GM23338 (cell line): Measurements from ENCODE around the gene PTBP3. TPM values are rescaled to one million over a fixed set of nuclear protein-coding genes. Genes with fewer than 3 reads are reported as not detected.

Source experiments
- ATAC-seq: fragments of 200-7000 bp; cut with Tn5 transposase; 3 replicates; pipeline ENCODE4 v1.9.1; 2020
- DNase-seq: peaks from one replicate; pipeline ENCODE4 v3.0.0-alpha.2; 2015; ENCODE audit warnings: low spot score
- H2AFZ ChIP-seq: fragments of 200-600 bp; sonication (generic); 2 replicates; pipeline ENCODE4 v1.8.0; 2016; ENCODE audit warnings: antibody characterized with exemption, mild to moderate bottlenecking, moderate library complexity
- H3F3A ChIP-seq: fragments of 200-600 bp; sonication (generic); replicated peaks from 2 replicates; pipeline ENCODE4 v1.8.0; 2017; ENCODE audit warnings: antibody characterized with exemption, mixed run types, low read depth
- H3K27ac ChIP-seq: fragments of 200-600 bp; sonication (generic); 2 replicates; pipeline ENCODE4 v1.6.1; 2016; ENCODE audit warnings: low read depth
- H3K27me3 ChIP-seq: fragments of 200-600 bp; sonication (generic); 2 replicates; pipeline ENCODE4 v1.8.0; 2016; ENCODE audit warnings: mild to moderate bottlenecking, mixed run types, moderate library complexity; ENCODE audit not compliant: insufficient read depth
- H3K36me3 ChIP-seq: fragments of 200-600 bp; sonication (generic); 2 replicates; pipeline ENCODE4 v1.8.0; 2016; ENCODE audit warnings: mild to moderate bottlenecking; ENCODE audit not compliant: insufficient read depth
- H3K4me1 ChIP-seq: fragments of 200-600 bp; sonication (generic); 2 replicates; pipeline ENCODE4 v1.8.0; 2016; ENCODE audit warnings: mild to moderate bottlenecking, moderate library complexity; ENCODE audit not compliant: insufficient read depth
- H3K4me2 ChIP-seq: fragments of 200-600 bp; sonication (generic); 2 replicates; pipeline ENCODE4 v1.7.1; 2017; ENCODE audit warnings: mixed run types
- H3K4me3 ChIP-seq: fragments of 200-600 bp; sonication (generic); 2 replicates; pipeline ENCODE4 v1.6.1; 2016; ENCODE audit warnings: mixed run types
- H3K79me2 ChIP-seq: fragments of 200-600 bp; sonication (generic); replicated peaks from 2 replicates; pipeline ENCODE4 v1.8.0; 2017; ENCODE audit warnings: mild to moderate bottlenecking; ENCODE audit not compliant: insufficient read depth
- H3K9me2 ChIP-seq: fragments of 200-600 bp; sonication (generic); 2 replicates; pipeline ENCODE4 v1.8.0; 2017; ENCODE audit not compliant: insufficient read depth
- H4K20me1 ChIP-seq: fragments of 200-600 bp; sonication (generic); replicated peaks from 2 replicates; pipeline ENCODE4 v1.8.0; 2017; ENCODE audit warnings: mild to moderate bottlenecking; ENCODE audit not compliant: insufficient read depth
- H3K27ac Mint-ChIP-seq: 2 replicates; pipeline ENCODE4 v1.8.0; 2020; ENCODE audit warnings: inconsistent platforms, mild to moderate bottlenecking, moderate library complexity, mixed read lengths
- H3K27me3 Mint-ChIP-seq: 3 replicates; pipeline ENCODE4 v1.8.0; 2022; ENCODE audit warnings: low read depth, mild to moderate bottlenecking, moderate library complexity, mixed read lengths, inconsistent platforms; ENCODE audit not compliant: insufficient read depth, poor library complexity
- H3K36me3 Mint-ChIP-seq: 3 replicates; pipeline ENCODE4 v1.8.0; 2021; ENCODE audit warnings: low read depth, mild to moderate bottlenecking, inconsistent platforms, moderate library complexity, mixed read lengths
- H3K4me1 Mint-ChIP-seq: 3 replicates; pipeline ENCODE4 v1.8.0; 2020; ENCODE audit warnings: mild to moderate bottlenecking, inconsistent platforms, mixed read lengths
- H3K4me3 Mint-ChIP-seq: 3 replicates; pipeline ENCODE4 v1.8.0; 2021; ENCODE audit warnings: moderate library complexity, mild to moderate bottlenecking, inconsistent platforms, mixed read lengths
- H3K9me3 Mint-ChIP-seq: 3 replicates; pipeline ENCODE4 v1.8.0; 2020; ENCODE audit warnings: moderate library complexity, mild to moderate bottlenecking, inconsistent platforms, mixed read lengths
- CREB1 ChIP-seq: fragments of 250-450 bp; sonication (Bioruptor Pico); IDR thresholded peaks from 2 replicates; pipeline ENCODE4 v1.5.0; 2020; ENCODE audit warnings: low read depth, mild to moderate bottlenecking, moderate library complexity
- EZH2 ChIP-seq: fragments of 200-600 bp; sonication (generic); IDR thresholded peaks from one replicate; pipeline ENCODE4 v1.8.0; 2017; ENCODE audit warnings: antibody characterized with exemption, mild to moderate bottlenecking, low read depth; ENCODE audit not compliant: unreplicated experiment
- EZH2phosphoT487 ChIP-seq: fragments of 200-600 bp; sonication (generic); IDR thresholded peaks from one replicate; pipeline ENCODE4 v1.8.1; 2018; ENCODE audit warnings: antibody characterized with exemption; ENCODE audit not compliant: unreplicated experiment
- JUNB ChIP-seq: IDR thresholded peaks from one replicate; pipeline ENCODE4 v1.6.1; 2016; ENCODE audit warnings: antibody characterized with exemption; ENCODE audit not compliant: unreplicated experiment
- NANOG ChIP-seq: IDR thresholded peaks from 2 replicates; pipeline ENCODE4 v1.6.1; 2016; ENCODE audit warnings: antibody characterized with exemption, borderline replicate concordance
- POLR2AphosphoS5 ChIP-seq: IDR thresholded peaks from 2 replicates; pipeline ENCODE4 v1.6.1; 2016; ENCODE audit warnings: antibody characterized with exemption, low read depth
- REST ChIP-seq: IDR thresholded peaks from one replicate; pipeline ENCODE4 v1.6.1; 2018; ENCODE audit warnings: antibody characterized with exemption; ENCODE audit not compliant: unreplicated experiment
- STAT1 ChIP-seq: IDR thresholded peaks from one replicate; pipeline ENCODE4 v1.6.1; 2016; ENCODE audit warnings: antibody characterized with exemption; ENCODE audit not compliant: unreplicated experiment
- ZNF114 ChIP-seq: fragments of 250-450 bp; sonication (Bioruptor Pico); IDR thresholded peaks from 2 replicates; pipeline ENCODE4 v1.5.0; 2020; ENCODE audit warnings: mild to moderate bottlenecking, moderate library complexity
- ZNF331 ChIP-seq: fragments of 250-450 bp; sonication (Bioruptor Pico); IDR thresholded peaks from 2 replicates; pipeline ENCODE4 v1.5.0; 2020; ENCODE audit warnings: low read depth, mild to moderate bottlenecking, moderate library complexity
- polyA plus RNA-seq: library from polyadenylated mRNA; unstranded; fragments of >200 nt; fragmentation: Nextera tagmentation; extraction: Ambion mirVana; gene quantifications from 2 replicates; pipeline ENCODE4 v1.2.1, GENCODE V29; 2016
- total RNA-seq: library from RNA; depleted of rRNA; stranded (reverse); fragments of >200 nt; shearing (Covaris generic); gene quantifications from 2 replicates; pipeline ENCODE4 v1.2.3, GENCODE V29; 2014
- TF ChIP-seq, protein P1 (sequence below), 2 experiments: fragments of 200-600 bp in 1 of 2; sonication (generic) in 1 of 2; conservative IDR thresholded peaks; 2 replicates each; pipeline versions ENCODE4 v1.5.1 to v1.6.1; 2016 to 2017; ENCODE audit warnings: antibody characterized with exemption in 2 of 2, low read depth in 2 of 2, mild to moderate bottlenecking in 2 of 2, moderate library complexity in 1 of 2
- TF ChIP-seq, protein P2 (sequence below): IDR thresholded peaks from 2 replicates; pipeline ENCODE4 v1.6.1; 2016; ENCODE audit warnings: antibody characterized with exemption
- TF ChIP-seq, protein P3 (sequence below): fragments of 250-450 bp; sonication (Bioruptor Pico); IDR thresholded peaks from 2 replicates; pipeline ENCODE4 v1.5.0; 2020; ENCODE audit warnings: mild to moderate bottlenecking, moderate library complexity

Gene PTBP3
- total and polyA plus RNA-seq, 2 experiments from 2014 or later = 20.0 to 92.9 TPM

DNA sequence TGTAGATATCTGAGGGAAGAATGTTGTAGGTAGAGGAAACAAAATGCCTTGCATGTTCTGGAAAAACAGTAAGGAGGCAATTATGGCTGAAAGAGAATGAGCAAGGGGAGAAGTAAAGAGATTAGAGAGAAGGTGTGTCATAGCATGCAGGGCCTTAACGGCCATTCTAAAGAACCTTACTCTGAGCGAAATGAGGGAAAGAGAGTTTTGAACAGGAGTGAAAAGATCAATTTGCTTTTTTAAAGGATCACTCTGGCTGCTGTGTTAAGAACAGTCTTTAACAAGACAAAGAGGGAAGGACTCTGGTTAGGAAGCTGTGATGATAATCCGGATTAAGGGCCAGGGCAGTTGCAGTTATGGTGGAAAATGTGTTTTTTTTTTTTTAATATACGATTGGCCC, 22.6 kb downstream of the PTBP3 start:
- Mint-ChIP-seq H3K4me1 (peaks cover 43% of the 10 kb centered on the region), H3K27ac (peak overlapping the region; percentile 23), H3K27me3 (peaks cover 4% of the 10 kb centered on the region), H3K36me3 (no peaks in the 10 kb centered on the region), H3K9me3 (no peaks in the 10 kb centered on the region), H3K4me3 (peak overlapping the region; percentile 37)
- Histone ChIP-seq H3K4me1 (peaks cover 23% of the 10 kb centered on the region), H3K4me2 (peak overlapping the region; percentile 34), H3K27ac (no peak overlapping the region; the same call in 1 of the 2 replicates), H3K9me2 (no peaks in the 10 kb centered on the region), H3K36me3 (no peaks in the 10 kb centered on the region), H3K4me3 (no peak overlapping the region), H3K79me2 (peaks cover 86% of the 10 kb centered on the region), H3F3A (no peaks in the 10 kb centered on the region; the same call in 1 of the 2 replicates), H3K27me3 (no peaks in the 10 kb centered on the region), H4K20me1 (peaks cover 29% of the 10 kb centered on the region), H2AFZ (no peak overlapping the region)
- TF ChIP-seq STAT1 = no peak
- no peak for TF ChIP-seq REST
- TF ChIP-seq EZH2phosphoT487 = no peak
- no peak for TF ChIP-seq EZH2
- no peak for TF ChIP-seq NANOG
- TF ChIP-seq, protein P1, sequence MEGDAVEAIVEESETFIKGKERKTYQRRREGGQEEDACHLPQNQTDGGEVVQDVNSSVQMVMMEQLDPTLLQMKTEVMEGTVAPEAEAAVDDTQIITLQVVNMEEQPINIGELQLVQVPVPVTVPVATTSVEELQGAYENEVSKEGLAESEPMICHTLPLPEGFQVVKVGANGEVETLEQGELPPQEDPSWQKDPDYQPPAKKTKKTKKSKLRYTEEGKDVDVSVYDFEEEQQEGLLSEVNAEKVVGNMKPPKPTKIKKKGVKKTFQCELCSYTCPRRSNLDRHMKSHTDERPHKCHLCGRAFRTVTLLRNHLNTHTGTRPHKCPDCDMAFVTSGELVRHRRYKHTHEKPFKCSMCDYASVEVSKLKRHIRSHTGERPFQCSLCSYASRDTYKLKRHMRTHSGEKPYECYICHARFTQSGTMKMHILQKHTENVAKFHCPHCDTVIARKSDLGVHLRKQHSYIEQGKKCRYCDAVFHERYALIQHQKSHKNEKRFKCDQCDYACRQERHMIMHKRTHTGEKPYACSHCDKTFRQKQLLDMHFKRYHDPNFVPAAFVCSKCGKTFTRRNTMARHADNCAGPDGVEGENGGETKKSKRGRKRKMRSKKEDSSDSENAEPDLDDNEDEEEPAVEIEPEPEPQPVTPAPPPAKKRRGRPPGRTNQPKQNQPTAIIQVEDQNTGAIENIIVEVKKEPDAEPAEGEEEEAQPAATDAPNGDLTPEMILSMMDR (conservative IDR thresholded peaks at IDR 0.05; ENCODE audit: low read depth in 2 of 2) = no peak
- TF ChIP-seq, protein P2, sequence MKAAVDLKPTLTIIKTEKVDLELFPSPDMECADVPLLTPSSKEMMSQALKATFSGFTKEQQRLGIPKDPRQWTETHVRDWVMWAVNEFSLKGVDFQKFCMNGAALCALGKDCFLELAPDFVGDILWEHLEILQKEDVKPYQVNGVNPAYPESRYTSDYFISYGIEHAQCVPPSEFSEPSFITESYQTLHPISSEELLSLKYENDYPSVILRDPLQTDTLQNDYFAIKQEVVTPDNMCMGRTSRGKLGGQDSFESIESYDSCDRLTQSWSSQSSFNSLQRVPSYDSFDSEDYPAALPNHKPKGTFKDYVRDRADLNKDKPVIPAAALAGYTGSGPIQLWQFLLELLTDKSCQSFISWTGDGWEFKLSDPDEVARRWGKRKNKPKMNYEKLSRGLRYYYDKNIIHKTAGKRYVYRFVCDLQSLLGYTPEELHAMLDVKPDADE = no peak
- no peak for TF ChIP-seq ZNF114 (CRISPR knock-in tag)
- TF ChIP-seq, protein P3, sequence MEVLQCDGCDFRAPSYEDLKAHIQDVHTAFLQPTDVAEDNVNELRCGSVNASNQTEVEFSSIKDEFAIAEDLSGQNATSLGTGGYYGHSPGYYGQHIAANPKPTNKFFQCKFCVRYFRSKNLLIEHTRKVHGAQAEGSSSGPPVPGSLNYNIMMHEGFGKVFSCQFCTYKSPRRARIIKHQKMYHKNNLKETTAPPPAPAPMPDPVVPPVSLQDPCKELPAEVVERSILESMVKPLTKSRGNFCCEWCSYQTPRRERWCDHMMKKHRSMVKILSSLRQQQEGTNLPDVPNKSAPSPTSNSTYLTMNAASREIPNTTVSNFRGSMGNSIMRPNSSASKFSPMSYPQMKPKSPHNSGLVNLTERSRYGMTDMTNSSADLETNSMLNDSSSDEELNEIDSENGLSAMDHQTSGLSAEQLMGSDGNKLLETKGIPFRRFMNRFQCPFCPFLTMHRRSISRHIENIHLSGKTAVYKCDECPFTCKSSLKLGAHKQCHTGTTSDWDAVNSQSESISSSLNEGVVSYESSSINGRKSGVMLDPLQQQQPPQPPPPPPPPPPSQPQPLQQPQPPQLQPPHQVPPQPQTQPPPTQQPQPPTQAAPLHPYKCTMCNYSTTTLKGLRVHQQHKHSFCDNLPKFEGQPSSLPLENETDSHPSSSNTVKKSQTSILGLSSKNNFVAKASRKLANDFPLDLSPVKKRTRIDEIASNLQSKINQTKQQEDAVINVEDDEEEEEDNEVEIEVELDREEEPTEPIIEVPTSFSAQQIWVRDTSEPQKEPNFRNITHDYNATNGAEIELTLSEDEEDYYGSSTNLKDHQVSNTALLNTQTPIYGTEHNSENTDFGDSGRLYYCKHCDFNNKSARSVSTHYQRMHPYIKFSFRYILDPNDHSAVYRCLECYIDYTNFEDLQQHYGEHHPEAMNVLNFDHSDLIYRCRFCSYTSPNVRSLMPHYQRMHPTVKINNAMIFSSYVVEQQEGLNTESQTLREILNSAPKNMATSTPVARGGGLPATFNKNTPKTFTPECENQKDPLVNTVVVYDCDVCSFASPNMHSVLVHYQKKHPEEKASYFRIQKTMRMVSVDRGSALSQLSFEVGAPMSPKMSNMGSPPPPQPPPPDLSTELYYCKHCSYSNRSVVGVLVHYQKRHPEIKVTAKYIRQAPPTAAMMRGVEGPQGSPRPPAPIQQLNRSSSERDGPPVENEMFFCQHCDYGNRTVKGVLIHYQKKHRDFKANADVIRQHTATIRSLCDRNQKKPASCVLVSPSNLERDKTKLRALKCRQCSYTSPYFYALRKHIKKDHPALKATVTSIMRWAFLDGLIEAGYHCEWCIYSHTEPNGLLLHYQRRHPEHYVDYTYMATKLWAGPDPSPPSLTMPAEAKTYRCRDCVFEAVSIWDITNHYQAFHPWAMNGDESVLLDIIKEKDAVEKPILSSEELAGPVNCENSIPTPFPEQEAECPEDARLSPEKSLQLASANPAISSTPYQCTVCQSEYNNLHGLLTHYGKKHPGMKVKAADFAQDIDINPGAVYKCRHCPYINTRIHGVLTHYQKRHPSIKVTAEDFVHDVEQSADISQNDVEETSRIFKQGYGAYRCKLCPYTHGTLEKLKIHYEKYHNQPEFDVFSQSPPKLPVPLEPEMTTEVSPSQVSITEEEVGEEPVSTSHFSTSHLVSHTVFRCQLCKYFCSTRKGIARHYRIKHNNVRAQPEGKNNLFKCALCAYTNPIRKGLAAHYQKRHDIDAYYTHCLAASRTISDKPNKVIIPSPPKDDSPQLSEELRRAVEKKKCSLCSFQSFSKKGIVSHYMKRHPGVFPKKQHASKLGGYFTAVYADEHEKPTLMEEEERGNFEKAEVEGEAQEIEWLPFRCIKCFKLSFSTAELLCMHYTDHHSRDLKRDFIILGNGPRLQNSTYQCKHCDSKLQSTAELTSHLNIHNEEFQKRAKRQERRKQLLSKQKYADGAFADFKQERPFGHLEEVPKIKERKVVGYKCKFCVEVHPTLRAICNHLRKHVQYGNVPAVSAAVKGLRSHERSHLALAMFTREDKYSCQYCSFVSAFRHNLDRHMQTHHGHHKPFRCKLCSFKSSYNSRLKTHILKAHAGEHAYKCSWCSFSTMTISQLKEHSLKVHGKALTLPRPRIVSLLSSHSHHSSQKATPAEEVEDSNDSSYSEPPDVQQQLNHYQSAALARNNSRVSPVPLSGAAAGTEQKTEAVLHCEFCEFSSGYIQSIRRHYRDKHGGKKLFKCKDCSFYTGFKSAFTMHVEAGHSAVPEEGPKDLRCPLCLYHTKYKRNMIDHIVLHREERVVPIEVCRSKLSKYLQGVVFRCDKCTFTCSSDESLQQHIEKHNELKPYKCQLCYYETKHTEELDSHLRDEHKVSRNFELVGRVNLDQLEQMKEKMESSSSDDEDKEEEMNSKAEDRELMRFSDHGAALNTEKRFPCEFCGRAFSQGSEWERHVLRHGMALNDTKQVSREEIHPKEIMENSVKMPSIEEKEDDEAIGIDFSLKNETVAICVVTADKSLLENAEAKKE (CRISPR knock-in tag) = no peak
- TF ChIP-seq POLR2AphosphoS5 = no peak
- TF ChIP-seq JUNB = no peak
- TF ChIP-seq ZNF331 = no peak
- no peak for TF ChIP-seq CREB1 (CRISPR knock-in tag)
- ATAC-seq = peak; percentile 85
- peak; percentile 47 for DNase-seq
